NK-92 (cell line): ENCODE data around the gene TEAD1.
"Not testable (repeated sequence)": the region's sequence is repeated elsewhere in the genome, so short reads cannot be mapped to it uniquely, and the experiment has no call there.

Source experiments
- DNase-seq: peaks from one replicate; lab custom pipeline; 2025; ENCODE audit not compliant: unreplicated experiment; lab: John Stamatoyannopoulos, UW

Gene TEAD1

GRCh38 chr11:12733091-12733490 is 58.9 kb downstream of the TEAD1 start:
- DNase-seq: no peak

GRCh38 chr11:12734625-12735024 is 60.4 kb downstream of the TEAD1 start:
- DNase-seq: no peak

- no peak for DNase-seq
Observed at GRCh38 chr11:12735262-12735661, 61.0 kb downstream of the TEAD1 start.

GRCh38 chr11:12737024-12737423 is 62.8 kb downstream of the TEAD1 start:
- DNase-seq: no peak

GRCh38 chr11:12741671-12742216 is 67.5 kb downstream of the TEAD1 start:
- no peak for DNase-seq

DNA sequence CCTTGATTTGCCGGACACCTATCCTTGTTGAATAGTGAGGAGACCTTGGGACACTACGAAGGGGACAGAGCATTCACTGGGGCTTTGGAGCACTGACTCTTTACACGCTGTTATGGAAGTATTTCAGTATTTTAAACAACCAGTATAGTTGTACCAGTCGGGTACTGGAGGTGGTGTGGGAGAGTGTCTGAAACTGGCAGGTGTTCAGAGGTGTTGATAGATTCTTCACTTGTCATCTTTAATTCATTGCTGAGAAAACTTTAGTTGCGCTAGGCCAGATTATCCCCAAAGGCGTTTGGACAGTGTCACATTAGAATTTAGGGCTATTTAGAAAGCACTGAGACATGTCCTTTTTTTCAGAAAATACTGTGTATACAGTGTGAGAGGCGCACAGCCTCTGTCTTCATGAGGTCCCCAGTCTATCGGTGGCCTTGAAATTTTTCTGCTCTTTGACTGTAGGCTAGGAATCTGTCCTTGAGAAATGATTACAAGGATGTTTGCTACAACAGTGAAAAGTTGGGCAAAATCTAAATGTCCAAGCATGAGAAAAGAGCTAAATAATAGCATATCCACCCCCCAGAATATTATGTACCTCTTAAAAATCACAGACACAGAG is 69.7 kb downstream of the TEAD1 start:
- no peak for DNase-seq

DNA sequence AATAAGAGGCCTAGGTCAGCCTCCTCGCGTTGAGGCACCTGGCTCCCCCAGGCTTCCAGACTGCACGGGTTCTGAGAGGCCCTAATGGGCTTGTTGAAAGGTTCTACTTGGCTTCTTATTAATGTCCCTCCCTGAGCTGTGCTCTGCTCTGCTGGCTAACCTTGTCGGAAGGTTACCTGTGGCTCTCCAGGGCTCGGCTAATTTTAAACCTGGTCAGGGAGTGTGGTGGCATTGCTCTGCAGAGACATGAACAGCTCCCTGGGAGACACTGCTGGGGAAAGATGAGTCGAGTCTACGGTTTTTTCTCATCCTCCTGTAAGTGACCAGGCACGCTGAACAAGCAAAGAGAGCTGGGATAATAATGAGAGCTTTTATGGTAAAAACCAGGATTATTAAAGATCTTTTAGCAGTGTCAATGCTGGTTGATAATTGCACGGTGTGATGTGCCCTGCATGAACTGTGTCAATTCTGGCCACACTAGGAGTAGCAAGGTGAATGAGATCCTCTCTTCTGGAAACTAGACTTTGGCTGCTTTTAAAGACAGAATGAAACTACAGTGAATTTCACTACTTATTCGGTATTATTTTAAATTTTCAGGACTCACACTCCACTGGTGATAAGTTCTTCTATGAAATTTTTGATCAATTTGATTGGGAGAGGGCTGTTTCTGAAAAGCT is 70.7 kb downstream of the TEAD1 start:
- no peak for DNase-seq

GRCh38 chr11:12745787-12746186 is 71.6 kb downstream of the TEAD1 start:
- DNase-seq: no peak

GRCh38 chr11:12746593-12747097 is 72.4 kb downstream of the TEAD1 start:
- no peak for DNase-seq

DNA sequence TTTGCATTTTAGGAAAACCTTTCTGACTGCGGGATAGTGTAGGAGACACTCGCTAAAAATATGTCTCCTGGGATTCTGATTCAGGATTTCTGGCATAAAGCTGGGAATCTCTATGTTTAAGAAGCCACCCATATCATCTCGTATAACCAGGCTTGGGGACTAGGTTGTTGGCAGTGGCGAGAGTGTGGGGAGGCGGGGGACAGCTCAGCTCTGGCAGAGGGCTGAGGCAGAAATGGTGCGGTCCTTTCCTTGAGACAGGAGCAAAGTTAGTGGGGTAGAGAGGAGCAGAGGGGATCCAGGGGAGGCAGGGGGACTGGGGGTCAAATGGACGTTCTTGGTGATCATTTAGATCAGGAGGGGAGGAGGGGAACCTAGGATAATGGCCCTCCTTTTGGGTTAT is 74.3 kb downstream of the TEAD1 start:
- DNase-seq: no peak

GRCh38 chr11:12749442-12749841 is 75.2 kb downstream of the TEAD1 start:
- DNase-seq: no peak

- no peak for DNase-seq
Observed at GRCh38 chr11:12750181-12750580, 76.0 kb downstream of the TEAD1 start.

DNA sequence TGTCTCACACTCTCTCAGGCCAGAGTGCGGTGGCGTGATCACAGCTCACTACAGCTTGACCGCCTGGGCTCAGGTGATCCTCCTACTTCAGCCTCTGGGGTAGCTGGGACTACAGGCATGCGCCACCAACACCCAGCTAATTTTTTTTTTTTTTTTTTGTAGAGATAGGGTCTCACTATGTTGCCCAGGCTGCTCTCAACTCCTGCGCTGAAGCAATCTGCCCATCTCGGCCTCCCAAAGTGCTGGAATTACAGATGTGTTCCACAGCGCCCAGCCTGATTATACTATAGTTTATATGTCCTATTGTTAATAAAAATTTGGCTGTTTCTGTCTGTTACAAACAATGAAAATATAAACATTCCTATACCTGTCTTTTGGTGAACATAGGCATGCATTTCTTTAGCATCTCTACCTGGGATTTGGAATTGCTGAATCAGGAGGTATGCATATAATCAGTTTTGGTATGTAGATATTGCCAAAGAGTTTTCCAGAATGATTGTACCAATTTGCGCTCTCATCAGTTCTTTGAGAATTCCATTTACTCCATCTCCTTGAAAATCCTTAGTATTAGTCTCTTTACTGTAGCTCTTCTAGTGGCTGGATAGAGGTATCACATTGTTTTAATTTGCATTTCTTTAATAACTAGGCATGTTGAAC is 78.8 kb downstream of the TEAD1 start:
- DNase-seq: no peak

DNA sequence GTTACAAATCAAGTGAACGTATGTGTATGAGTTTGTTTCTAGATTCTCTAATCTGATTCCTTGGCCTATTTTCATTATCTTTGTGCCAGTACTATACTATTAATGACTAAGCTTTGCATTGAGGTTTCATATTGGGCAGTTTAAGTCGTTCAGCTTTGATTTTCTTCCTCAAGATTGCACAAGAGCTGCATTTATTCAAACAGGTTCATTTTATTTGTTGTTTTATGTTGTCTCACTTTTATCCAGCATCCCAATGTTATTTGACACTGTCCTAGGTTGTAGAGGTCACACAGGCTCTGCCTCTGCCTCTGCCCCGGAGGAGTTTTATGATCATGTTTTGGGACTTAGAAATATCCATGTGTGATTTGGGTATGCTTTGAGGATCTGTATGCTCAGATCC is 79.8 kb downstream of the TEAD1 start:
- no peak for DNase-seq

- no peak for DNase-seq
Observed at GRCh38 chr11:12754582-12755234, 80.5 kb downstream of the TEAD1 start.

GRCh38 chr11:12755510-12756453 is 81.6 kb downstream of the TEAD1 start:
- DNase-seq: no peak

DNA sequence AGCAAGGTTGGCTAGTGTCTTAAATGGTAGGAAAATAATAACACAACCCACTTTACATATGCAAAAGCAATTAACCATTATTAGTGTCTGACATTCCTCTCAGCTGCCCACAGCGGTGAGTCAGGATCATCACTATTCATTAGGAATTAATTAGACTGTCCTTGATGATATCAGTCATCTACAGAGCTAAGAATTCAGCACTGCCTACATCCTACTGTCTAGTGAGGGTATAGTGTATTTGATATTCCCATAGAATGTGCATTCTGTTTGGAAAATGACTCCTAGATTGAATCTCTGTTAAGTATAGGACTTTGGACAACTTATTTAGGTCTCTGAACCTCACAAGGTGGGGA is 82.2 kb downstream of the TEAD1 start:
- DNase-seq: no peak

- no peak for DNase-seq
Observed at GRCh38 chr11:12756867-12757266, 82.6 kb downstream of the TEAD1 start.

GRCh38 chr11:12757416-12757815 is 83.2 kb downstream of the TEAD1 start:
- DNase-seq: no peak

DNA sequence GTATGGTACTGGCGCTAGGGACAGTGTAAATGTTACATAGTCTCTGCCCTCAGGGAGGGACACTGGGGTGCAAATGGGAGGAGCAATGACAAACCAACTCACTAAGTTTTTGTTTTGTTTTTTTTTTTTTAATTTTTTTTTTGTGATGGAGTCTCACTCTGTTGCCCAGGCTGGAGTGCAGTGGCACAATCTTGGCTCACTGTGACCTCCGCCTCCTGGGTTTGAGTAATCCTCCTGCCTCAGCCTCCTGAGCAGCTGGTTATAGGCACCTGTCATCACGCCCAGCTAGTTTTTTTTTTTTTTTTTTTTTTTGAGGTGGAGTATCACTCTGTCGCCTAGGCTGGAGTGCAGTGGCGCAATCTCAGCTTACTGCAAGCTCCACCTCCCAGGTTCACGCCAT is 83.9 kb downstream of the TEAD1 start:
- not testable (repeated sequence) for DNase-seq
